Activated CD8-positive, alpha-beta memory T cell treated with anti-CD3 and anti-CD28 coated beads, Interleukin-2, amount 50 U/mL, for 1 hour (primary cell): ENCODE measurements around the gene LEFTY2.
"Not testable (repeated sequence)": the region's sequence is repeated elsewhere in the genome, so short reads cannot be mapped to it uniquely, and the experiment has no call there.

ENCODE experiments used
- DNase-seq: peaks from one replicate; pipeline ENCODE4 v3.0.0-alpha.2; 2020; ENCODE audit errors: extremely low read depth

The LEFTY2 gene

GRCh38 chr1:225953315-225953714 is 12.3 kb upstream of the LEFTY2 start:
- no peak for DNase-seq

DNA sequence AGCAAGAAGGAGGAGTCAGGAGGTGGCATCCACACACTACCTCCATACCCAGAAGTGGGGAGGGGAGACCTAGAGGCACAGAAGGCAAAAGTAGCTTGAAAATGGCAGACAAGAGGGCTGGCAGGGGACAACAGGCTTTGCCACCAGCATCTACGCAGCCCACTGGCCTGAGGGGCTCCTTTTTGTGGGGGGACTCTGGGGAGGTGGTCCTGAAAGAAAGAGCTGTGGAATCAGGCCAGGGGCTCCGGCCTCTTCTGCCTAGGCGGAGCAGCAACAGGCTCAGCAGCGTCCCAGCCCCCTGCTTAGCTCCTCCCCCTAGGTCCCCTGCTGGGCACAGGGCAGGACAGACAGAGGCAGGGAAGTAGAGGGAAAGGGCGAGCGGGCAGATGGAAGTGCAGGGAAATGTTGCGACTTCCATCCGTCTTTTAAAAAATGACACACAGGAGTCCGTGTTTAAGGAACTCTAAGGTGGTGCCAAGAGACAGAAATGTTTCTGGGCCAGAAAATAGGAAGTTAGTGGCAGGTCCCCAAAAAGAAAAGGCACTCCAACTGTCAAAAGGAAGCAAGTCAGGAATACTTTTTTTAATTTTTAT is 10.0 kb upstream of the LEFTY2 start:
- no peak for DNase-seq

DNA sequence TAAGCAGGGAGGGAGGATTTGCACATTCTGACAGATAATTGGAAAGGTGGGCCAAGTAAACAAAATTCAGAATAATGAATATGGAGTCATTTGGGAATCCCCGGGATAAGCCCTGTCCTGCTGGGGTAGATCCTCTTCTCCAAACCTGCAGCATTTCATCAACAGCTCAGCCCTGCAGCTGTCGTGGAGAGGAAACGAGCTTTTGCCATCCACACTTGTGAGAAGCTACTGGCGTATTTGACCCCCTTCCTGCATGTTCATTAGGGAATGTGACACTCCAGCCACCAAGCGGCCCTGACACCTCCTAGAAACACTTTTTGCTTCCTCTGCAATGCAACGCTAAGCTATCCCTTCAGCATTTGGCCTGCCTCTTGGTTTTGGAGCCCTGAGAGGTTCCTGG is 8.0 kb upstream of the LEFTY2 start:
- no peak for DNase-seq

DNA sequence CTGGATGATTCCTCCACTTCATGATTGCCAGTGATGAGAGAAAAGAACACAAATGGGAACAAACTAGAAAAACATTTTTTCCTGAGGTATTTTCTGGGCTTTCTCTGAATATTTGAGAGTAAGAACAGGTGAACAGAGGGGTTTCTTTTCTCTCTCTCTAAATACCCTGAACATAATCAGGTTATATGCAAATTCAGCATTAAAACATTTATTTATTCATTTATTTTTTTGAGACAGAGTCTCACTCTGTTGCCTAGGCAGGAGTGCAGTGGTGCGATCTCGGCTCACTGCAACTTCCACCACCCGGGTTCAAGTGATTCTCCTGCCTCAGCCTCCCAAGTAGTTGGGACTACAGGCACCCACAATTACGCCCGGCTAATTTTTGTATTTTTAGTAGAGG is 5.8 kb upstream of the LEFTY2 start:
- no peak for DNase-seq

GRCh38 chr1:225946082-225946620 is 5.1 kb upstream of the LEFTY2 start:
- DNase-seq = no peak

DNA sequence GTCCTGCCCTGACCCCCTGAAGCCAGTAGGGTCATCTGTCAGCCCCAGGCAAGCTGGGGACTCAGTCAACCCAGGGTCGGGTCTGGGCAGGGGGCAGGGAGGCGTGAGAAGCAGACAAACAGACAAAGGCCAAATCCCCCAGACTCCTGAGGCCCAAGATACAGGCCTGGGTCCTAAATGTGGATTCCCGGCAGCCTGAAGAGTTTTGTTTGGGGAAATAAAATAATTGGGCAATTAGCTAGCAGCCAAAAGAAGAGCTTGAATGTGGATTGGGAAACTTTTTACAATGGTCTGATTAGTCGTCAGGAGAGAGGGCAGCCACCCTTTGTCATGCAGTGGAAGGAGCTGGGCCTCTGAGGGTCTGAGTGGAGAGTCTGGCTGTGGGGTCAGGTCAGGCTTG is 4.5 kb upstream of the LEFTY2 start:
- DNase-seq = no peak

- no peak for DNase-seq
Measured at GRCh38 chr1:225944951-225945350, 3.9 kb upstream of the LEFTY2 start.

- no peak for DNase-seq
Measured at GRCh38 chr1:225944387-225944786, 3.4 kb upstream of the LEFTY2 start.

- no peak for DNase-seq
Measured at GRCh38 chr1:225943582-225943981, 2.6 kb upstream of the LEFTY2 start.

- no peak for DNase-seq
Measured at GRCh38 chr1:225942574-225942973, 1.6 kb upstream of the LEFTY2 start.

DNA sequence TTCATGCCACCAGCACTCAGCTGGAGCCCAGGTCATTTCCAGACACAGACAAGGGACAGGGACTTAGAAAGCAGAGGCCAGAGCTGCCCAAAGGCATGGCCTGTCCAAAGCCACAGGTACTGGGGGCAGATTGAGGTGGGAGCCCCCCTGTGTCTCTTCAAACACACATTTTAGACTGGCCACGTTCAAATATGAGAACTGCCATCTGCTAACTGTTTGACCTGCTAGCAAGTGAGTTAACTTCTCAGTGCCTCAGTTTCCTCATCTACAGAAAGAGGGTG is 862 bp upstream of the LEFTY2 start:
- DNase-seq = no peak

DNA sequence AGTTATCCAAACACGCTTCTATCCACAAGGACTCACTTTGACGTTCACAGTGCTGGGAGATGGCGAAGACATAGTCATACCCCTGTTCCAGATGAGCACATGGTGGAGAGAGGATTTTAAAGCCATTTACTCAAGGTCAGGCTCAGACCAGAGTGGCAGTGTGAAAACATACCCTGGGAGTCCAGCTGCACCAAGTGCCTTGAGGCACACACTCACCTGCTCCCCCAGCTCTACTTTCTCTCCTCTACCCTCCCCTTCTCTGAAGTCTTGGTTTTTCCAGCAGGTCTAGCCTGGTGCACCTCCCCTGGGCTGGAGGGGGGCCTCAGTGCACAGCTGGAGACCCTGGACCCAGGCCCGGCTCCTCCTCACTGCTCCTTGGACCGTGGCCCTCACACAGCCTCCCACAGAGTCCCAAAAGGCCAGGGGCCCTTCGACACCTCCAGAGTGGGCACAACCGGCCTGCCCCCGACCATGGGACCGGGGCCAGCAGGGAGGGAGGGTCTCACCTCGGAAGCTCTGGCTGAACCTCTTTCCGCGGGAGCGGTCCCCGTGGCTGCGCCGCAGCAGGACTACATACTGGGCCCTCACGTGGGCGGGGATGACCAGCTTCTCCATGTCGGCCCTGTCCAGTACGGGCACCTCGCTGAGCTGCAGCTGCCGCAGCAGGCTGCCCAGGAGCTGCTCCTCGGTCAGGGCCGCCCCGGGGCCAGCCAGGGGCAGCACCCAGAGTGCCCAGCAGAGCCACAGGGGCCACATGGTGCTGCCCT is 452 bp downstream of the LEFTY2 start:
- no peak for DNase-seq

GRCh38 chr1:225939939-225940310 is 1.1 kb downstream of the LEFTY2 start:
- DNase-seq = not testable (repeated sequence)

- not testable (repeated sequence) for DNase-seq
Measured at GRCh38 chr1:225939097-225939938, 1.7 kb downstream of the LEFTY2 start.

DNA sequence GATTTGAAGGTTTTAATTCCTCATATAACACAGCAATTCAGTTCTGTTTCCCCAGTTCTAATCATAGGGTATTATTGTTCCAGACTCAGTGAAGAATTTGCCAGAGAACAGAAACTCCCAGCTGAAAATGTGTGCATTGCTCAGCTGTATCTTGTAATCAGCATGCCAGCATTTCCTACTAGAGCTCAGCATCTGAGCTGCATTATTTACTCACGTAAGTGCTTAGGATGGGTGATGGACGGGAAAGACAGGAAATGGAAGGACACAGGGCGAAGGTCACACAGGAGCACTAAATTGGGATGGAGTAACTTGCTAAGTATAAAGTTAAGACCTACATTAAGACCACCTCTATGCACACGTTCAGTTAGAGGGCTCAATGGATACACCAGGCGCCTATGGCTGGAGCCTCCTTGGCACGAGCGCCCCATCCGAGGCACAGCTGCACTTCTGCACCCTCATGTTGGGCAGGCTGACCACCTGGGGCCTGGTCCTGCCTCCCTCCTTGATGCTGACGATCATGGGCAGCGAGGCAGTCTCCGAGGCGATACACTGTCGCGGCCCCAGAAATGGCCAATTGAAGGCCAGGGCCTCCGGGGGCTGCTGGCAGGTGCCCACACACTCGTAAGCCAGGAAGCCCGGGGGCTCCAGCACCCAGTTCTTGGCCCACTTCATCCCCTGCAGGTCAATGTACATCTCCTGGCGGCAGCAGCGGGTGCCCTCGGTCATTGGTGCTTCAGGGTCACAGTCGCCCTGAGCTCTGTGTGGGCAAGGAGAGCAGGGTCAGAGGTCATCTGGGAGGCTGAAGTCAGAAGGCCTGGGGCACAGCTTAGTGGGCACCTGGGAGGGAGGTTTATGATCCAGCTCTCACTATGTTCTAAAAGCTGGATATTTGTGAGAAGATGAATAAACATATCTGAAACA is 3.7 kb downstream of the LEFTY2 start:
- DNase-seq = no peak

- DNase-seq = no peak
Measured at GRCh38 chr1:225936523-225936922, 4.5 kb downstream of the LEFTY2 start.

DNA sequence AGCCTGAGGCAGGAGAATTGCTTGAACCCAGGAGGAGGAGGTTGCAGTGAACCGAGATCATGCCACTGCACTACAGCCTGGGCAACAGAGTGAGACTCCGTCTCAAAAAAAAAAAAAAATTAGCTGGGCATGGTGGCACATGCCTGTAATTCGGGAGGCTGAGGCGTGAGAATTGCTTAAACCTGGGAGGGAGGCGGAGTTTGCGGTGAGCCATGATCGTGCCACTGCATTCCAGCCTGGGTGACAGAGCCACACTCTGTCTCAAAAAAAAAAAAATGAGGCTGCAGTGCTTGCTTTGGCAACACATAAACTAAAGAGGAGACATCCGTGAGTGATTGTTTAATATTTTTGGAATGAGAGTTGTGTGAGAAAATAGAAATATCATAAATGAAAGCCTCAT is 4.9 kb downstream of the LEFTY2 start:
- not testable (repeated sequence) for DNase-seq

GRCh38 chr1:225934711-225935110 is 6.3 kb downstream of the LEFTY2 start:
- DNase-seq = no peak

DNA sequence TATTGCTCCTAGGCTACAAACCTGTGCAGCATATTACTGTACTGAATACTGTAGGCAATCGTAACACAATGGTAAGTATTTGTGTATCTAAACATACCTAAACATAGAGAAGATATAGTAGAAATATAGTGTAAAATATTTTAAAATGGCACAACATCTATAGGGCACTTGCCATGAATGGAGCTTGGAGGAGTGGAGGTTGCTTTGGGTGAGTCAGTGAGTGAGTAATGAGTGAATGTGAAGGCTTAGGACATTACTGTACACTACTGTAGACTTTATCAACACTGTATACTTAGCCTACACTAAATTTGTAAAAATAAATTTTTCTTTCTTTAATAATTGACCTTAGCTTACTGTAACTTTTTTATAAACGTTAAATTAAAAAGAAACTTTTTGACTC is 7.9 kb downstream of the LEFTY2 start:
- no peak for DNase-seq

GRCh38 chr1:225931270-225932136 is 9.5 kb downstream of the LEFTY2 start:
- no peak for DNase-seq

- no peak for DNase-seq
Measured at GRCh38 chr1:225930566-225930965, 10.5 kb downstream of the LEFTY2 start.
